SHP77 (cell line): ENCODE results near the gene EXOSC7.
"Not testable (repeated sequence)": the region's sequence is repeated elsewhere in the genome, so short reads cannot be mapped to it uniquely, and the experiment has no call there.

Experiments
- DNase-seq, 2 experiments: peaks; one replicate each; lab custom pipeline; 2025; lab: John Stamatoyannopoulos, UW

The EXOSC7 gene

DNA sequence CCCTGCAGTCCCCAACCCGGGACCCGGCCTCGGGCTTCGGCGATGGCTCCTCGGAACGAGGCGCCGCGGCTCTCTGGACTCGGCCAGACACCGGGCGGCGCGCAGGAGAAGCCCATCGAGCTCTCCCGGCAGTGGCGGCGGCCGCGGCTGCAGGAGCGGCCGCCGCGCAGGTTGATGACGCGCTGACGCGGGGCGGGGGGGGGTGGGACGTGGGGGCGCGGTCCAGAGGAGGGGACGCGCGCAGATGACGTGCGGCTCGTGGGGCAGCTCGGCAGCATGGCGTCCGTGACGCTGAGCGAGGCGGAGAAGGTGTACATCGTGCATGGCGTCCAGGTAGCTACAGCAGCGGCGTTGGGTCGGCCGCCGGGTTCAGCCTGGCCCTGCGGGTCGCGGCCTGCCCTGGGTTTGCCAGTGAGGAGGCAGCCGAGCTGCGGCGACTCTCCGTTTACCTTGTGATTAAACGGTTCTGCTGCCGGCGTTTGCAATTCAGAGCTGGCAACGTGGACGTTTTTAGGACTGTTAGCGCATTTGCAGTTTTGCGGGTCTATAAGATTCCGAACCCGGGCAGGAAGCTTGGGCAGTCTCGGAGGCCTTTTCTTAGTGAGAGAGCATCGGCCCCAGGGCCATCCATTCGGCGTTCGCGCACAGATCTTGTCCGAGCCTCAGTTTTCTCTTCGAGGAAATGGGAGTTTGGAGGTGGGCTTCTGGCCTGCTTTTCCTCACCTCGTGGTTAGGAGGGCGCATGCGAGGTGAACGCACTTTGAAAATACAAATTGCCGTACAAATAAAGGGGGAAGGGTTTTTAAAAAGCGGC, at the start of gene EXOSC7, which contains the start of gene ZDHHC3:
EXOSC7 (plus strand) TSS at position 243 of the 814 bp plus-strand sequence; CDS start at position 277, 34 bp downstream.
ZDHHC3 (minus strand) TSS at position 173 of the 814 bp plus-strand sequence. CDS start 16,738 bp downstream, outside the sequence.
- peak; percentile 51 to 72 for DNase-seq

GRCh38 chr3:44926921-44927320, 49.1 kb upstream of the EXOSC7 start:
- no peak for DNase-seq

- no peak for DNase-seq
These were observed 48.7 kb upstream of the EXOSC7 start for GRCh38 chr3:44927371-44927770.

DNA sequence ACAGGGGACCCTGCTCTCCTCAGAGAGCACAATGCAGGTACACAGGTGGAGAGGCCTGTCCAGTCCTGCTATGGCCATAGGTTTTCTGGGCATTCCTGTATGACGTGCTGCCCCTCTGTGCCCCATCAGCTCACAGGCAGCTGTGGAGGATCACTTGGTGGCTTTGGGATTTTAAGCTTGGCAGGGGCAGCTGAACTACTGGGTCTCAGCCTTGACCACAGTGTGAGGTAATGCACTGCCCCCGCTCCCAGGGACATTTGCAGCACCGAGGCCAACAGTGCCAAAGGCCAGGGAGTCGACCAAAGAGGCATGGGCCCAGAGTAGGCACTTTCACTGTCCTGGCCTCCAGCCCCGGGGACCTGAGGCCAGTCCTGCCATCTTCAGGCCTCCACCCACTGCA, 46.3 kb upstream of the EXOSC7 start:
- DNase-seq, result no peak

GRCh38 chr3:44930911-44931310, 45.1 kb upstream of the EXOSC7 start:
- DNase-seq, result no peak

GRCh38 chr3:44931791-44932190, 44.3 kb upstream of the EXOSC7 start:
- DNase-seq, result no peak

GRCh38 chr3:44932271-44932670, 43.8 kb upstream of the EXOSC7 start:
- no peak for DNase-seq

DNA sequence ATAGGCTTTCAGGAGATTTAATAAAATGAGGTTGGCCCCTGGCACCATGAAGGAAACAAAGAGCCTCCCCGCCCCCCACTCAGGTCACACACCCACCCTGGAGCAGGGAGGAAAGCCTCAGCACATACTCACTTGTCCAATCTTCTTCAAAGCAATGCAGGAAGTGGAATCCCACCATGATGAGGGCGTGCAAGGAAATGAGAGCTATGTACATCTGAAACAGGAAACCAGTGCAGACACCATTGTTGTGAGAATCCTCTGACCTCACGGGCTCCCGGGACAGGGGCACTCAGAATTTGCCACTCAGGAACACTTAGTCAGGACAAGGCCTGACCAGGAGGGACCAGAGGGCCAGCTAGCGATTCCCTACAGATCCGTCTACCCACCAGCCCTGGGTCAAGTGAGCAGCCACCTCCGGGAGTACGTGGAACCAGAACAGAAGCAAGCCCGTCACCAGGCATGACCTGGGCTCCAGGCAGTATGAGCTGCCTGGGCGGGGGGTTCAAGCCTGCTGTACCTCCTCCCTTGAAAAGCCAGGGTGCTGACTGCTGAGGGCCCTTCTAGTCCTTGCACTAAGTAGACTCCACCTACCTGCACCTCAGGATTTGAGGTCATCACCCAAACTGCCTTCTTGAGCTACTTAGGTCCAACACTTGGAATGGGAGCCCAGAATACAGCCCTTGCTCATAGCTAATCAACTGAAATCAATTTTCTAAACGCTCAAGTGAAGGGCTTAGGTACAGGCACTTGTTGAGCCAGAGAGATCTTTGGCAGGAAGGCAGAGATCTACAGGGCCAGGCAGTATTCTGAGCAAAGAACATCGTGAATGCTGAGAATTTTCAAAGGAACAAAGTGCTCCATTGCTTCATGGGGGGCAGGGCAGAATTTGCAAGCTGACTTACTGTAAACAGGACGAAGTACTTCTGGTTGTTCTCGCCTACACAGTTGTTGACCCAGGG, 42.8 kb upstream of the EXOSC7 start:
- no peak for DNase-seq

- DNase-seq, result no peak
These were observed 36.4 kb upstream of the EXOSC7 start for GRCh38 chr3:44939581-44940036.

DNA sequence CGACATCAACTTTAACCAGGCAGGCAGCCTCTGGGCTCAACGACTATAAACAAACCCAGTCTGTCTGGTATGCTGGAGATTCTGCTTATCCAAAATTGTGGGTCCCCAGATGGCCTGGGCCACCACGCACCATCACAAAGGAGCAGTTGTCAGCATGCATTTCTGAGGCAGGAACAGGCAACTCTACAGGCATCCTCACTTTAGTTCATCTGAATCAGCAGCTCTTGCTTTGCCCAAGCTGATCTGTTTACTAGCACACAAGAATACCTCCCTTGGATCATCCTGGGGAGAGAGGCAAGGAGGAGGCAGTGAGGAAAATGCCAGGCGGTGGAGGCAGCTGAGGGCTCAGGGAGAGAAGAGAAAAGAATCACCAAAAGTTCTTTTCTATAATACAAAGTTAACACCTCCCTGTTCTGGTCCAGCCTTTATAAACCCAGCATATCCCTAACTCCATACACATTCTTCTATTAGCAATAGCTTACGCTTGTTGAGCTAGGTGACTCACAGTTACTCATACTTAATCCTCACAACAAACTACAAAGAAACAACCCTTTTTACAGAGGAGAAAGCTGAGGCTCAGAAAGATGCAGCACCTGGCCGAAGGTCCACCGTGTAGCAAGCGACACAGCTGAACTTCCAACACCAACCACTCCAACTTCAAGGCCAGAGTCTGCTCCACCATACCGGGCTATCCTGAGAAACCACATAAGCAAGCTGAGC, 33.7 kb upstream of the EXOSC7 start:
- DNase-seq, result no peak

GRCh38 chr3:44948239-44948638, 27.8 kb upstream of the EXOSC7 start:
- DNase-seq, result no peak

- not testable (repeated sequence) for DNase-seq
These were observed 26.3 kb upstream of the EXOSC7 start for GRCh38 chr3:44949770-44950169.

- no peak for DNase-seq
These were observed 25.7 kb upstream of the EXOSC7 start for GRCh38 chr3:44950275-44950734.

- no peak for DNase-seq
These were observed 23.4 kb upstream of the EXOSC7 start for GRCh38 chr3:44952689-44953088.

DNA sequence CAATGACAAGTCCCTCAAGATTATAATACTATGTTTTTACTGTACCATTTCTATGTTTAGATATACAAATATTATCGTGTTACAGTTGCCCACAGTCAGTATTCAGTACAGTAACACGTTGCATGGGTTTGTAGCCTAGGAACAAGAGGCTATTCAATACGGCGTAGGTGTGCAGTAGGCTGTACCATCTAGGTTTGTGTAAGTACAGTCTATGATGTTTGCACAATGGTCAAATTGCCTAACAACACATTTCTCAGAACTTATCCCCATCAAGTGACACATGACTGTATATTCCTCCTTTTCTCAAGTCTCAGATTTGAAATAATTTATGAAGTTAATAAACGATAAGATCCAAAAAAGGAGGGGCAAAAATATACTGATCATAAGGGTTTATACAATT, 21.7 kb upstream of the EXOSC7 start:
- no peak for DNase-seq

GRCh38 chr3:44954962-44955361, 21.1 kb upstream of the EXOSC7 start:
- DNase-seq, result no peak

- DNase-seq, result no peak
These were observed 20.1 kb upstream of the EXOSC7 start for GRCh38 chr3:44955917-44956316.

- DNase-seq, result no peak
These were observed 18.1 kb upstream of the EXOSC7 start for GRCh38 chr3:44957986-44958385.

GRCh38 chr3:44958386-44958785, 17.7 kb upstream of the EXOSC7 start:
- DNase-seq, result no peak

- DNase-seq, result no peak
These were observed 15.5 kb upstream of the EXOSC7 start for GRCh38 chr3:44960387-44961026.

- no peak for DNase-seq
These were observed 14.2 kb upstream of the EXOSC7 start for GRCh38 chr3:44961888-44962287.
